Liver (tissue), 9 donors: ENCODE measurements around the gene TMEM178A. TPM values are rescaled to one million over a fixed set of nuclear protein-coding genes. Genes with fewer than 3 reads are reported as not detected.

Experiments
- DNase-seq: peaks from one replicate; pipeline ENCODE4 v3.0.0-alpha.2; 2017; ENCODE audit warnings: low spot score
- H3K27ac ChIP-seq, 2 donors: one replicate each; pipeline ENCODE4 v1.7.0; 2013; ENCODE audit warnings: inconsistent platforms in 2 of 2, low read length in 2 of 2, control low read depth in 1 of 2, low read depth in 1 of 2, mild to moderate bottlenecking in 1 of 2
- H3K27me3 ChIP-seq, 4 donors: one replicate each; pipeline versions ENCODE4 v1.6.1 to v1.7.0; 2013; ENCODE audit warnings: low read length in 3 of 4, inconsistent platforms in 1 of 4, mild to moderate bottlenecking in 1 of 4, moderate library complexity in 1 of 4; ENCODE audit not compliant: control insufficient read depth in 4 of 4, insufficient read depth in 4 of 4
- H3K36me3 ChIP-seq, 4 donors: one replicate each; pipeline versions ENCODE4 v1.6.1 to v1.7.0; 2013; ENCODE audit warnings: low read length in 3 of 4, mild to moderate bottlenecking in 3 of 4, low read depth in 1 of 4, moderate library complexity in 1 of 4; ENCODE audit not compliant: control insufficient read depth in 4 of 4, insufficient read depth in 3 of 4
- H3K4me1 ChIP-seq, 4 donors: one replicate each; pipeline versions ENCODE4 v1.6.1 to v1.7.0; 2013; ENCODE audit warnings: low read length in 3 of 4, mild to moderate bottlenecking in 3 of 4, moderate library complexity in 1 of 4; ENCODE audit not compliant: control insufficient read depth in 4 of 4, insufficient read depth in 4 of 4
- H3K4me3 ChIP-seq, 3 donors: one replicate each; pipeline versions ENCODE4 v1.6.1 to v1.7.0; 2013; ENCODE audit warnings: low read length in 3 of 3, control low read depth in 1 of 3, low read depth in 1 of 3, mild to moderate bottlenecking in 1 of 3
- H3K9ac ChIP-seq, 2 donors: one replicate each; pipeline ENCODE4 v1.7.0; 2013; ENCODE audit warnings: low read length in 2 of 2, mild to moderate bottlenecking in 2 of 2, moderate library complexity in 2 of 2, control low read depth in 1 of 2, low read depth in 1 of 2
- H3K9me3 ChIP-seq, 4 donors: one replicate each; pipeline versions ENCODE4 v1.6.1 to v1.7.0; 2013; ENCODE audit warnings: low read length in 3 of 4; ENCODE audit not compliant: control insufficient read depth in 4 of 4
- EGR1 ChIP-seq, 2 donors: IDR thresholded peaks; 2 replicates each; pipeline ENCODE4 v1.6.1; 2016 to 2018; ENCODE audit warnings: antibody characterized with exemption in 2 of 2, low read depth in 2 of 2
- FOXA1 ChIP-seq: IDR thresholded peaks from 2 replicates; pipeline ENCODE4 v1.6.1; 2016; ENCODE audit warnings: antibody characterized with exemption
- FOXA2 ChIP-seq: IDR thresholded peaks from 2 replicates; pipeline ENCODE4 v1.6.1; 2016; ENCODE audit warnings: antibody characterized with exemption
- GABPA ChIP-seq, 2 donors: IDR thresholded peaks in 1 of 2; conservative IDR thresholded peaks in 1 of 2; 2 replicates each; pipeline ENCODE4 v1.6.1; 2016; ENCODE audit warnings: antibody characterized with exemption in 2 of 2, mild to moderate bottlenecking in 1 of 2, moderate library complexity in 1 of 2
- JUND ChIP-seq, 2 donors: IDR thresholded peaks; 2 replicates each; pipeline ENCODE4 v1.6.1; 2016; ENCODE audit warnings: antibody characterized with exemption in 2 of 2
- REST ChIP-seq: IDR thresholded peaks from 2 replicates; pipeline ENCODE4 v1.6.1; 2016; ENCODE audit warnings: antibody characterized with exemption, mild to moderate bottlenecking
- RXRA ChIP-seq, 2 donors: IDR thresholded peaks; 2 replicates each; pipeline ENCODE4 v1.6.1; 2017 to 2018; ENCODE audit warnings: antibody characterized with exemption in 2 of 2, mild to moderate bottlenecking in 1 of 2
- SP1 ChIP-seq: IDR thresholded peaks from 2 replicates; pipeline ENCODE4 v1.6.1; 2018; ENCODE audit warnings: antibody characterized with exemption, mild to moderate bottlenecking
- TAF1 ChIP-seq: conservative IDR thresholded peaks from 2 replicates; pipeline ENCODE4 v1.6.1; 2016; ENCODE audit warnings: antibody characterized with exemption, mild to moderate bottlenecking
- YY1 ChIP-seq: IDR thresholded peaks from 2 replicates; pipeline ENCODE4 v1.6.1; 2016; ENCODE audit warnings: antibody characterized with exemption, mild to moderate bottlenecking
- WGBS: extraction: QIAGEN DNeasy Blood & Tissue Kit; methylation state at CpG from one replicate; pipeline ENCODE4 v1.1.7; 2013; 5-methylcytosine and 5-hydroxymethylcytosine counted together
- polyA plus RNA-seq, 2 donors: library from polyadenylated mRNA; stranded (reverse) in 1 of 2; unstranded in 1 of 2; fragments of 200-250 nt in 1 of 2; fragments of >200 nt in 1 of 2; fragmentation: Nextera tagmentation in 1 of 2; extraction: Ambion mirVana in 1 of 2; gene quantifications; one replicate each; pipeline versions ENCODE4 v1.2.1 to v1.2.3, GENCODE V29; 2013 to 2015
- total RNA-seq, 2 donors: library from RNA; depleted of rRNA; stranded (reverse); fragments of >200 nt; gene quantifications; one replicate each; pipeline ENCODE4 v1.2.3, GENCODE V29; 2014
- TF ChIP-seq, protein P1 (sequence below): IDR thresholded peaks from 2 replicates; pipeline ENCODE4 v1.6.1; 2016; ENCODE audit warnings: antibody characterized with exemption
- TF ChIP-seq, protein P2 (sequence below): IDR thresholded peaks from 2 replicates; pipeline ENCODE4 v1.6.1; 2016; ENCODE audit warnings: antibody characterized with exemption
- donor health status: healthy.
- donor health status: healthy.
- donor health status: healthy.
- donor health status: healthy.
- donor health status: healthy.

TMEM178A gene
- total and polyA plus RNA-seq, 4 donors: 0.21 to 0.64 (median 0.49) TPM

GRCh38 chr2:39762448-39762847 lies 96.7 kb downstream of the TMEM178A start:
- Histone ChIP-seq H3K9me3 (no peaks in the 10 kb centered on the region), H3K4me1 (no peaks in the 10 kb centered on the region), H3K36me3 (peaks cover 3 to 34% (median 19%) of the 10 kb centered on the region in 4 donors), H3K4me3 (no peak overlapping the region), H3K27ac (no peak overlapping the region), H3K27me3 (no peaks in the 10 kb centered on the region), H3K9ac (no peak overlapping the region)
- no peak for DNase-seq
- WGBS: 92% methylated on average over 2 of the region's 2 CpGs
- no peak for TF ChIP-seq GABPA (IDR thresholded peaks at IDR 0.05 in 1 of 2, conservative IDR thresholded peaks at IDR 0.05 in 1 of 2)
- TF ChIP-seq TAF1: no peak
- TF ChIP-seq EGR1 (IDR thresholded peaks at IDR 0.05; ENCODE audit: low read depth in 2 of 2): no peak
- TF ChIP-seq FOXA1: no peak
- TF ChIP-seq, protein P1, sequence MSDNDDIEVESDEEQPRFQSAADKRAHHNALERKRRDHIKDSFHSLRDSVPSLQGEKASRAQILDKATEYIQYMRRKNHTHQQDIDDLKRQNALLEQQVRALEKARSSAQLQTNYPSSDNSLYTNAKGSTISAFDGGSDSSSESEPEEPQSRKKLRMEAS: no peak
- TF ChIP-seq, protein P2, sequence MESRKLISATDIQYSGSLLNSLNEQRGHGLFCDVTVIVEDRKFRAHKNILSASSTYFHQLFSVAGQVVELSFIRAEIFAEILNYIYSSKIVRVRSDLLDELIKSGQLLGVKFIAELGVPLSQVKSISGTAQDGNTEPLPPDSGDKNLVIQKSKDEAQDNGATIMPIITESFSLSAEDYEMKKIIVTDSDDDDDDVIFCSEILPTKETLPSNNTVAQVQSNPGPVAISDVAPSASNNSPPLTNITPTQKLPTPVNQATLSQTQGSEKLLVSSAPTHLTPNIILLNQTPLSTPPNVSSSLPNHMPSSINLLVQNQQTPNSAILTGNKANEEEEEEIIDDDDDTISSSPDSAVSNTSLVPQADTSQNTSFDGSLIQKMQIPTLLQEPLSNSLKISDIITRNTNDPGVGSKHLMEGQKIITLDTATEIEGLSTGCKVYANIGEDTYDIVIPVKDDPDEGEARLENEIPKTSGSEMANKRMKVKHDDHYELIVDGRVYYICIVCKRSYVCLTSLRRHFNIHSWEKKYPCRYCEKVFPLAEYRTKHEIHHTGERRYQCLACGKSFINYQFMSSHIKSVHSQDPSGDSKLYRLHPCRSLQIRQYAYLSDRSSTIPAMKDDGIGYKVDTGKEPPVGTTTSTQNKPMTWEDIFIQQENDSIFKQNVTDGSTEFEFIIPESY: no peak
- no peak for TF ChIP-seq YY1
- TF ChIP-seq RXRA (IDR thresholded peaks at IDR 0.05): no peak
- no peak for TF ChIP-seq JUND (IDR thresholded peaks at IDR 0.05)
- TF ChIP-seq REST: no peak
- TF ChIP-seq FOXA2: no peak
- no peak for TF ChIP-seq SP1

Other genes starting within 250 kb of the TMEM178A start
- gene MAP4K3, start 228.6 kb upstream of the TMEM178A start, total RNA-seq: 10 to 100 TPM; 14.5 to 23.8 TPM
- 1 to 10 TPM; 6.2 to 7.3 TPM for gene MAP4K3, start 228.6 kb upstream of the TMEM178A start, polyA plus RNA-seq
- 1 to 10 TPM; 5.3 to 5.9 TPM for gene THUMPD2, start 113.3 kb downstream of the TMEM178A start, total RNA-seq
- 1 to 10 TPM; 2.2 to 4.7 TPM for gene THUMPD2, start 113.3 kb downstream of the TMEM178A start, polyA plus RNA-seq